Measurements from ENCODE around the gene NRP2. TPM values are rescaled to one million over a fixed set of nuclear protein-coding genes. Genes with fewer than 3 reads are reported as not detected.

Gene NRP2
- total and polyA plus RNA-seq, 2 of the 13 experiments (the other 11 are each of a cell fraction or from before 2014, with no cell fraction given) = 0.65 to 1.4 TPM

GRCh38 chr2:205759732-205760131, 77.4 kb downstream of the NRP2 start:
- intact Hi-C loops (cut with micrococcal nuclease; ENCODE audit: unreplicated experiment) (no loop called here), in situ Hi-C loops (cut with HindIII; ENCODE audit: extremely low pct_ligation_motif_present, low pct_unique_long_range_greater_than_20kb) (no loop called here)
- POLR2A ChIA-PET = no interaction called here
- CTCF ChIA-PET (ENCODE audit: low intra/inter-chr PET ratio, low total read pairs) = no interaction called here
- Histone ChIP-seq H3K79me2 (ENCODE audit: insufficient read depth, low read length) (no peaks in the 10 kb centered on the region), H3K4me3 (replicated peaks in 1 of 3; ENCODE audit: insufficient read depth in 1 of 3, low read depth in 2 of 3, low read length in 3 of 3) (no peak overlapping the region), H3K9me3 (ENCODE audit: low read length) (no peaks in the 10 kb centered on the region), H3K4me1 (ENCODE audit: insufficient read depth, low read length) (peaks cover 5% of the 10 kb centered on the region), H3K36me3 (replicated peaks in 1 of 2; ENCODE audit: control insufficient read depth in 1 of 2, insufficient read depth in 2 of 2, low read length in 2 of 2) (no peaks in the 10 kb centered on the region), H3K27ac (ENCODE audit: extremely low read length, insufficient read depth, low read length) (no peak overlapping the region), H2AFZ (ENCODE audit: low read length) (no peak overlapping the region), H4K20me1 (ENCODE audit: insufficient read depth, low read length) (no peaks in the 10 kb centered on the region), H3K4me2 (ENCODE audit: low read depth, low read length) (no peak overlapping the region), H3K27me3 (ENCODE audit: control insufficient read depth in 1 of 2, insufficient read depth in 2 of 2, low read length in 2 of 2) (peaks cover 0 to 3% of the 10 kb centered on the region in 2 experiments; a peak in 2 of 5 replicates), H3K9ac (ENCODE audit: insufficient read depth, low read depth, low read length) (no peak overlapping the region)
- DNase-seq (ENCODE audit: low spot score) (no peak), ATAC-seq (no peak), FAIRE-seq (no peak)
- TF ChIP-seq ZNF629 (CRISPR knock-in tag; conservative IDR thresholded peaks at IDR 0.05) (peak; percentile 58), CREB1 (IDR thresholded peaks at IDR 0.05) (0 out of 2 replicates have a peak, but pooled peaks have one; percentile 11), CREB1 (CRISPR knock-in tag; IDR thresholded peaks at IDR 0.05) (no peak), RARG (CRISPR knock-in tag; IDR thresholded peaks at IDR 0.05; ENCODE audit: low read depth) (no peak)
- 37% methylated on average over 1 of the region's 1 CpG for WGBS (ENCODE audit: low lambda C conversion rate)
- no TSS peak for BruUV-seq (replicated peaks)

GRCh38 chr2:205760157-205760556, 77.9 kb downstream of the NRP2 start:
- Histone ChIP-seq H3K4me3 (replicated peaks in 1 of 3; ENCODE audit: insufficient read depth in 1 of 3, low read depth in 2 of 3, low read length in 3 of 3) (no peak overlapping the region), H3K27ac (ENCODE audit: extremely low read length, insufficient read depth, low read length) (no peak overlapping the region), H4K20me1 (ENCODE audit: insufficient read depth, low read length) (no peaks in the 10 kb centered on the region), H3K79me2 (ENCODE audit: insufficient read depth, low read length) (no peaks in the 10 kb centered on the region), H3K4me1 (ENCODE audit: insufficient read depth, low read length) (peaks cover under 1% of the 10 kb centered on the region; the same call in 1 of the 2 replicates), H3K36me3 (replicated peaks in 1 of 2; ENCODE audit: control insufficient read depth in 1 of 2, insufficient read depth in 2 of 2, low read length in 2 of 2) (no peaks in the 10 kb centered on the region), H3K9me3 (ENCODE audit: low read length) (no peaks in the 10 kb centered on the region), H3K27me3 (ENCODE audit: control insufficient read depth in 1 of 2, insufficient read depth in 2 of 2, low read length in 2 of 2) (peaks cover 0 to 3% of the 10 kb centered on the region in 2 experiments; a peak in 1 of 5 replicates), H3K9ac (ENCODE audit: insufficient read depth, low read depth, low read length) (no peak overlapping the region), H2AFZ (ENCODE audit: low read length) (no peak overlapping the region), H3K4me2 (ENCODE audit: low read depth, low read length) (no peak overlapping the region)
- no peak for FAIRE-seq
- DNase-seq (ENCODE audit: low spot score) = no peak
- ChIA-PET POLR2A (no interaction called here), CTCF (ENCODE audit: low intra/inter-chr PET ratio, low total read pairs) (no interaction called here)
- in situ Hi-C loops (cut with HindIII; ENCODE audit: extremely low pct_ligation_motif_present, low pct_unique_long_range_greater_than_20kb) (no loop called here), intact Hi-C loops (cut with micrococcal nuclease; ENCODE audit: unreplicated experiment) (no loop called here)
- TF ChIP-seq FOXM1 (CRISPR knock-in tag; IDR thresholded peaks at IDR 0.05) (no peak), TARDBP (CRISPR knock-in tag; IDR thresholded peaks at IDR 0.05) (no peak), ZNF317 (CRISPR knock-in tag; IDR thresholded peaks at IDR 0.05) (no peak)
- WGBS (ENCODE audit: low lambda C conversion rate) = 69% methylated on average over 6 of the region's 6 CpGs
- ATAC-seq = no peak
- BruUV-seq (replicated peaks) = no TSS peak
